HG03060 (cell line): ENCODE data around the gene ATP2C1.
"Not testable (repeated sequence)": the region's sequence is repeated elsewhere in the genome, so short reads cannot be mapped to it uniquely, and the experiment has no call there.

Experiments
- ATAC-seq: cut with Tn5 transposase; IDR thresholded peaks from one replicate; pipeline ENCODE4 v1.9.1; 2021; ENCODE audit warnings: low read depth, moderate number of reproducible peaks; ENCODE audit not compliant: unreplicated experiment

ATP2C1 gene

GRCh38 chr3:131033480-131034080 is 139.7 kb downstream of the ATP2C1 start:
- peak; percentile 60 for ATAC-seq

- ATAC-seq, result no peak
Observed at GRCh38 chr3:131036200-131036816, 142.4 kb downstream of the ATP2C1 start.

GRCh38 chr3:131036986-131037385 is 143.1 kb downstream of the ATP2C1 start:
- ATAC-seq, result no peak

- ATAC-seq, result no peak
Observed at GRCh38 chr3:131038326-131038725, 144.4 kb downstream of the ATP2C1 start.

- not testable (repeated sequence) for ATAC-seq
Observed at GRCh38 chr3:131042271-131042985, 148.5 kb downstream of the ATP2C1 start.

- no peak for ATAC-seq
Observed at GRCh38 chr3:131047582-131047981, 153.7 kb downstream of the ATP2C1 start.

GRCh38 chr3:131048030-131048429 is 154.1 kb downstream of the ATP2C1 start:
- ATAC-seq, result no peak

GRCh38 chr3:131050001-131050400 is 156.1 kb downstream of the ATP2C1 start:
- no peak for ATAC-seq

- ATAC-seq, result no peak
Observed at GRCh38 chr3:131053043-131053859, 159.4 kb downstream of the ATP2C1 start.
